ENCODE measurements around the gene MYH13.

DNA sequence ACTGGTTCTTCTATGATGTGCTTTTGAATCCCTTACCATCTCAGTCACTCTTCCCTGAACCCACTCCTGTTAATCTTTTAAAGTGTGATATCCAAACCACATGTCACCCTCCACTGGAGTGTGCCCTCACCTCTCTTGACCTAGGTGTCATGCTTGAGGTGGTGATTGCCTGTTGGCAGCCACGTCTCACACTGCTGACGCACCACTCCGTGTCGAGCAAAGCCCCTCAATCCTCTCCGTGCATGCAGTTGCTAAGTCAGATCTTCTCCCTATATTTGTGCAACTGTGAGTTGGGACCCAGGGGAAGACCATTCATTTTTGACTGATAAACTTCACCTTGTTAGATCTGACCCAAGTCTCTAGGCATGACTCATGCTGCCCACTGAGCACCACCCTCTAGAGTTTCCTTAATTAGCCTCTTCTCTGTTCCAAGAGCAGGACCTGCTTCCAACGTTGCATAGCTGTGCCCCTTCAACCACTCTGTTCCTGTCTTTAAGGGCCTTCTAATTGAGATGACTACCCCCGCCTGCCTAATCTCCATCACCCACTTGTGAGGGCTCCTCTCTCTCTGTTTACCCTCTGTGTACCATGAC lies 2.7 kb downstream of the MYH13 start:
- TF ChIP-seq POLR2A (IDR thresholded peaks at IDR 0.05), result no peak
- TF ChIP-seq, protein P1, sequence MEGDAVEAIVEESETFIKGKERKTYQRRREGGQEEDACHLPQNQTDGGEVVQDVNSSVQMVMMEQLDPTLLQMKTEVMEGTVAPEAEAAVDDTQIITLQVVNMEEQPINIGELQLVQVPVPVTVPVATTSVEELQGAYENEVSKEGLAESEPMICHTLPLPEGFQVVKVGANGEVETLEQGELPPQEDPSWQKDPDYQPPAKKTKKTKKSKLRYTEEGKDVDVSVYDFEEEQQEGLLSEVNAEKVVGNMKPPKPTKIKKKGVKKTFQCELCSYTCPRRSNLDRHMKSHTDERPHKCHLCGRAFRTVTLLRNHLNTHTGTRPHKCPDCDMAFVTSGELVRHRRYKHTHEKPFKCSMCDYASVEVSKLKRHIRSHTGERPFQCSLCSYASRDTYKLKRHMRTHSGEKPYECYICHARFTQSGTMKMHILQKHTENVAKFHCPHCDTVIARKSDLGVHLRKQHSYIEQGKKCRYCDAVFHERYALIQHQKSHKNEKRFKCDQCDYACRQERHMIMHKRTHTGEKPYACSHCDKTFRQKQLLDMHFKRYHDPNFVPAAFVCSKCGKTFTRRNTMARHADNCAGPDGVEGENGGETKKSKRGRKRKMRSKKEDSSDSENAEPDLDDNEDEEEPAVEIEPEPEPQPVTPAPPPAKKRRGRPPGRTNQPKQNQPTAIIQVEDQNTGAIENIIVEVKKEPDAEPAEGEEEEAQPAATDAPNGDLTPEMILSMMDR (IDR thresholded peaks at IDR 0.05), result no peak
- no peak for TF ChIP-seq POLR2AphosphoS5 (IDR thresholded peaks at IDR 0.05; ENCODE audit: insufficient read depth in 1 of 2, low read depth in 1 of 2)
